Measurements from ENCODE around the gene C2orf68.

- TF ChIP-seq CTCF (IDR thresholded peaks at IDR 0.05) (no peak), ZFX (IDR thresholded peaks at IDR 0.05; ENCODE audit: borderline replicate concordance) (no peak)
Observed at GRCh38 chr2:85600951-85601770, 10.7 kb downstream of the C2orf68 start.

Data from 22Rv1 (cell line).